HG03521 (cell line): Measurements from ENCODE around the gene MAP3K15.
"Not testable (repeated sequence)": the region's sequence is repeated elsewhere in the genome, so short reads cannot be mapped to it uniquely, and the experiment has no call there.

Experiments
- ATAC-seq: cut with Tn5 transposase; IDR thresholded peaks from one replicate; pipeline ENCODE4 v1.9.1; 2021; ENCODE audit warnings: mild to moderate bottlenecking, moderate library complexity; ENCODE audit not compliant: unreplicated experiment

The MAP3K15 gene

GRCh38 chrX:19541196-19541595 is 25.9 kb upstream of the MAP3K15 start:
- no peak for ATAC-seq

GRCh38 chrX:19540076-19540475 is 24.8 kb upstream of the MAP3K15 start:
- no peak for ATAC-seq

- no peak for ATAC-seq
These were observed 24.4 kb upstream of the MAP3K15 start for GRCh38 chrX:19539665-19540064.

DNA sequence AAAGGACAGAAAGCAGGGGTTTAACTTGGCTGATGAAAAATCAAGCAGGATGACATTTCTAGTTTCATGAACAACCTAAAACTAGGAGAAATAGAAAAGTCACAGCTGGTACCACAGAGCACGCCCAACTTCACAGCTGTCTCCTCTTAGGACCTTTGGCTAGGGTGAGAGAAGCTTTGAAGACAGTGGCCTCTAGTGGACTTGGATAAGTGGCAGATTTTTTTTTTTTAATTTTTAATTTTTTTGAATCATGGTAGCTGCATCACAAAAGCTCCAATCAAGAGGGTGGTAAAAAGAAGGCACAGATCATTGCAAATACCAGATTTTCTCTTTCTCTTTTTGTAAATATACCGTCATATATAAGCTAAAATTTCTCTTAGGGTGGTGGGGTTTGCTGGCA is 20.2 kb upstream of the MAP3K15 start:
- no peak for ATAC-seq

- no peak for ATAC-seq
These were observed 17.4 kb upstream of the MAP3K15 start for GRCh38 chrX:19532709-19533108.

DNA sequence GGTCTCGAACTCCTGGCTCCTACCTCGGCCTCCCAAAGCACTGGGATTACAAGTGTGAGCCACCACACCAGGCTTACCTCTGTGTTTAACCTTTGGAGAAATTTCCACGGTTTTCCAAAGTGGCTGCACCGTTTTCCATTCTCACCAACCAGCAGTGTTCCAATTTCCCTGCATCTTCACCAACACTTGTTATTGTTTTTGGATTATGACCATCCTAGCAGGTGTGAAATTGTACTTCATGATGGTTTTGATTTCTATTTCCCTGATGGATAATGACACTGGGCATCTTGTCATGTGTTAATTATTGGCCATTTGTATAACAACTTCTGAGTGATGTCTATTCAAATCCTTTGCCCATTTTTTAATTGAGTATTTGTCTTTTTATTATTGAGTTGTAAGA is 2.7 kb upstream of the MAP3K15 start:
- ATAC-seq, result no peak

- ATAC-seq, result no peak
These were observed 352 bp upstream of the MAP3K15 start for GRCh38 chrX:19515615-19516105.

DNA sequence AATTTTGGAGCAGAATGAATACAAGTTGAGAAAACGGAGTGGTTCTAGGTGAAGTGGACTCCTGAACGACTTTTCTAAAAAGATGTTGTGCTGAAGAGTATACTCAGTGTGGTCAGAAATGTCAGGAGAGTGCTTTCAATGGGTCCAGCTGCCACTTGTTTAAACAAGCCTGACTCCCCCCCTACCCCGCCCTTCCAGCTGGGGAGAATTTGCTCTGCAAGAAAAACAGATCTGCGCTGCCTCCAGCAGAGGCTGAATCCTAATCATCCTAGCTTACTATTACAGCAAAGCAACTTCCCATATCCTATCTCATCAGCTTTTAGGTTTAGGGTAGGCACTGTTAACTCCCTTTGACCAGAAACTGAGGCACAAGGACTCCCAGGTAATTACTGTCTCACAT is 1.9 kb downstream of the MAP3K15 start:
- ATAC-seq, result no peak

- no peak for ATAC-seq
These were observed 2.3 kb downstream of the MAP3K15 start for GRCh38 chrX:19512961-19513360.

GRCh38 chrX:19512359-19512758 is 2.9 kb downstream of the MAP3K15 start:
- no peak for ATAC-seq

DNA sequence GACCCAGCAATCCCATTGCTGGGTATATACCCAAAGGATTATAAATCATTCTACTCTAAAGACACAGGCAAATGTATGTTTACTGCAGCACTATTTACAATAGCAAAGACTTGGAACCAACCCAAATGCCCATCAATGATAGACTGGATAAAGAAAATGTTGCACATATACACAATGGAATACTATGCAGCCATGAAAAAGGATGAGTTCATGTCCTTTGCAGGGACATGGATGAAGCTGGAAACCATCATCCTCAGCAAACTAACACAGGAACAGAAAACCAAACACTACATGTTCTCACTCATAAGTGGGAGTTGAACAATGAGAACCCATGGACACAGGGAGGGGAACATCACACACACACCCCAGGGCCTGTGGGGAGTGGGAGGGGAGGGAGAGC is 3.5 kb downstream of the MAP3K15 start:
- ATAC-seq, result not testable (repeated sequence)

- no peak for ATAC-seq
These were observed 18.6 kb downstream of the MAP3K15 start for GRCh38 chrX:19496711-19497110.

DNA sequence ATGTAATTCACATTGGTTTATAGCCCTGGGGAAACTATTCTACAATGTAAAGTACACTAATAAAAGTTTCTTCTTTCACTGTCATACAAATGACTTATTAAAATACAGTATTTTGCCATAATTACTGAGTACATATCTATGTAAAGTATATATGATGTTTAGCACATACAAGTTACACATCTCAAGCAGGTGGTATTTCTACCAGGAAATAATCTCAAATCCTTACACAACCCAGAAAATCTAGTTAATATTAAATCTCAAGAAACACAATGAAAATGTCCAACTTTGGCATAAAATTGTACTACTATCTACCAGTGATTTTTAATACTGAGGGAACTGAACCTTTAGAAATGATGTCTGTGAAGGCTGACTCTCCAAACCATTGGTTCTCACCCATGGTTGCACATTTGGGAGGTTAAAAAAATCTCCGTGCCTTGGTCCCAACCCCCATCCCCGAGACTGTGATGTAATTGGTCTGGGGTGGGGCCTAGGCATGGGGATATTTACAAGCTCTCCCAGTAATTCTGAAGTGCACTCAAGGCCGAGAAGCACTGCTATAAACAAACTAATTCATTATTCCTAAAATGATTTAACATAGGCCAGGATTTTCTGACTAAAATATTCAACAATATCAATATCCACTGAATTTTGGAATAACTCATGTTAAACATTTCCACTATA is 27.6 kb downstream of the MAP3K15 start:
- no peak for ATAC-seq

- no peak for ATAC-seq
These were observed 35.9 kb downstream of the MAP3K15 start for GRCh38 chrX:19479458-19479857.

DNA sequence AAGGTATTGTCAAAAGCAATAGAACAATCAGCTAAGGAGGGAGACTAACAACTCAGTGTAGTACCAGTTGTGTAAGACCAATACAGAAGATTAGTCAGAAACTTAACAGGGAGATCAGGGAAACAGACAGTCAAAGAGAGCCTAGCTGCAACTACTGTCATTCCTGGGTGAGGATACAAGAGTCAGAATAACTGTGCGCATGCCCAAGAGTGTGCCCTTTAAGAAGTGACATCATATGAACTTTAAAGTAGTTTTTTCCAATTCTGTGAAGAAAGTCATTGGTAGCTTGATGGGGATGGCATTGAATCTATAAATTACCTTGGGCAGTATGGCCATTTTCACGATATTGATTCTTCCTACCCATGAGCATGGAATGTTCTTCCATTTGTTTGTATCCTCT is 46.9 kb downstream of the MAP3K15 start:
- not testable (repeated sequence) for ATAC-seq

- ATAC-seq, result no peak
These were observed 52.4 kb downstream of the MAP3K15 start for GRCh38 chrX:19462879-19463278.

- no peak for ATAC-seq
These were observed 53.1 kb downstream of the MAP3K15 start for GRCh38 chrX:19462231-19462630.

- ATAC-seq, result no peak
These were observed 57.6 kb downstream of the MAP3K15 start for GRCh38 chrX:19457662-19458061.

DNA sequence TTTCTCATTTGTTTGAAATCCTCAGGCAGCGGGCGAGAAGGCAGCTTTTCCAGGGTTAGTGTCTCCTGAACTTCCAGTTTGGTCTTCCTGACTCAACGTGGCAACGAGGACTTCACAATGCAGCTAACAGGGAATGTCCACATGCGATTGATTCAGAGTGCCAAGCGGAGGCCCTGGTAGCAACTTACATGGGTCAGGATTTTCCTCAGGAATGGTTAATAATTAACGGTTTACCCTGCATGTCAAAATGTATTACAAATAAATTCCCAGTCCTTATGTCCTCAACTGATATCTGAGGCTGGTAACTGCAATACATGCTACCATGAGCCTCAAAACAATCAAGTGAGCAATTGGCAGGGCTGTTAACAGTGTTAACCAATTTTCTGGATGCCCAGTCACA is 67.2 kb downstream of the MAP3K15 start:
- ATAC-seq, result no peak

GRCh38 chrX:19446397-19446796 is 68.9 kb downstream of the MAP3K15 start:
- no peak for ATAC-seq

DNA sequence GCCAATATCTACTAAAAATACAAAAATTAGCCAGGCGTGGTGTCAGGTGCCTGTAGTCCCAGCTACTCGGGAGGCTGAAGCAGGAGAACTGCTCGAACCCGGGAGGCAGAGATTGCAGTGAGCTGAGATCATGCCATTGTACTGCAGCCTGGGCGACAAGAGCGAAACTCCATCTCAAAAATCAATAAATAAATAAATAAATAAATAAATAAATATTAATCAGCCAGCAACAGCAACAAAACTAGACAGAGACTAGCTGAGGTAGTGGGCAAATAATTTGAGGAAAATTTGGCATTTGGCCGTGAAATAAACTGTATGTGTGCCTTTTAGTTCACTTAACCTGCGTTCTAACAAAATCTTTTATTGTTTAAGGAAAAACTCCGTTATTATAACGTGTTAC is 69.5 kb downstream of the MAP3K15 start:
- not testable (repeated sequence) for ATAC-seq

DNA sequence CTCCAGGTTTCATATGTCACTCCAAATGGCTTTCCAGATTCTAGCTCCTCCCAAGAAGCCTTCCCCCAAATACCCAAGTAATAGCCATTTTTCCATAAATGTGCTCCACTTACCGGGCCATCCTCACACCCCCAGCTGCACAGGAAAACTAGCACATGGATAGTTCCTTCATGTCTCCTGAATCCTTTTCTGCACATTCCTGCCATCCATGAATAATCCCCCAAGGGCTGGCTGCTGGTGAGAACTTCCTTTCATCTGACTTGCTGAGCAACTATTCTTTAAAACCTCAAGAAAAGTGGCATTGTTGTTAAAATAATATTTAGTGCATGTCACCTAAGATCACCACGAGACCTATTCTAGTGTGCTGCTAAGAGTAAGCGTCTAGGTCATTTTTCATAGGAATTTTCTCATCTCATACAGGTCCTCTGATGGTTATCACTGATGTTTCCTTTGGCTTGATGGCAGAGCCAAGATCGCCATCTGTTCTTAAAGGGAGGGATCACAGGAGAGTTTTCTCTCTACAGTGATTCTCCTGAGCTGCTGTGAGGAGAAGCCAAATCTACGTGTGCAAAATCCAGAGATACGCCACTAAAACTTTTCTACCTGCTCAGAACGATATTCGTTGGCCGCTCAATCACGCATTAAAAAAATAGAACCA is 71.3 kb downstream of the MAP3K15 start:
- ATAC-seq, result no peak

DNA sequence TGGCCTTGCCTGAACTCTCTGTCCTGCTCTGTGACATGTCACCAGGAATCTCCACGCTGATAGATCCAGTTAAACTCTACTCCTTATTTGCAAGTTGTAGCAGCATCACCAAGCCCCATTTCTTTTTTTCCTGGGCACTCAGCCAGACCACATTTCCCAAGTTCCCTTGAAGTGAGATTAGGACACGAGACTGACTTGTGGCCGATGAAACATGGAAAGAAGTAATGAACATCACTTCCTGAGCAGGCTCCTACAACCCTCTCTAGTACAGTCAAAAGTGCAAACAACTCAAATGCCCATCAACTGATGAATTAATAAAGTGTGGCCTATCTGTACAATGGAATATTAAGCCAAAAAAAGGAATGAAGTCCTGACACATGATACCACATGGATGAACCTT is 74.6 kb downstream of the MAP3K15 start:
- ATAC-seq, result no peak
